ENCODE results near the gene UNC13B. TPM values are rescaled to one million over a fixed set of nuclear protein-coding genes. Genes with fewer than 3 reads are reported as not detected.

UNC13B gene
- total and polyA plus RNA-seq, 2 of the 8 experiments (the other 6 are each of a cell fraction or from before 2014, with no cell fraction given), result 23.1 to 51.7 TPM

DNA sequence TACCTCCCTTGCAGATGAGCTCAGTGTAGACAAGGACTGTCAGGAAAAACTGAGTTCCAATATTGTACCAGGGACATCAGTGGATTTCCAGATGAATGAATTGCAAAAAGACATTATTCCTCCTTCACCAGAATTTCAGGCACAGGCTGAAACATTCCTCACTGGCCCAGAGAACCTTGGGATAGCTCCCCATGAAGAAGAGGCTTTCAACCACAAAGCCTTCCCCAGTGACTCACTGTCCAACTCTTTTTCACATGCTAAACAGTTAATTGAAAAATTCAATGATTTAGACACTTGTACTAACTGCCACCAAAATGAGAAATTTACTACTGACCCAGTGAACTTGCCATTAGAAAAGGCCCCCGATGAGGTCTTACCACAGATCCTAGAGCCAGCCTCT is 144.5 kb downstream of the UNC13B start:
- ChIA-PET POLR2A (ENCODE audit: partially characterized antibody) (no interaction called here), CTCF (ENCODE audit: partially characterized antibody) (no interaction called here)
- H3K23me2 ChIP-seq (ENCODE audit: low read depth, low read length), result no peaks in the 10 kb centered on the region
- no peak overlapping the region for H3K56ac ChIP-seq (replicated peaks; ENCODE audit: insufficient read length, low read depth, low read length)
- no peak overlapping the region for H3K23ac ChIP-seq (ENCODE audit: insufficient read length)
- no peaks in the 10 kb centered on the region for H3K27me3 ChIP-seq (replicated peaks in 1 of 4; ENCODE audit: control insufficient read depth in 3 of 4, extremely low read depth in 1 of 4, insufficient read depth in 3 of 4, low read length in 3 of 4)
- no peak overlapping the region for H3K14ac ChIP-seq (ENCODE audit: insufficient read length)
- H2BK15ac ChIP-seq (ENCODE audit: low read length), result no peak overlapping the region
- no peak overlapping the region for H3K4me3 ChIP-seq (ENCODE audit: extremely low read depth in 1 of 4, insufficient read depth in 2 of 4, low read depth in 3 of 4, low read length in 4 of 4)
- H2BK20ac ChIP-seq (ENCODE audit: low read length), result no peak overlapping the region
- H2BK5ac ChIP-seq (ENCODE audit: low read depth, low read length), result no peak overlapping the region
- no peak overlapping the region for H4K8ac ChIP-seq (ENCODE audit: extremely low read depth, insufficient read depth, low read length)
- H3K79me1 ChIP-seq (ENCODE audit: low read depth, low read length), result no peaks in the 10 kb centered on the region
- no peak overlapping the region for H4K5ac ChIP-seq (ENCODE audit: insufficient read length, low read depth, low read length)
- H2AK5ac ChIP-seq (ENCODE audit: low read depth, low read length), result no peak overlapping the region
- H2BK12ac ChIP-seq (ENCODE audit: low read depth, low read length), result no peak overlapping the region
- no peak overlapping the region for H3K27ac ChIP-seq (ENCODE audit: low read depth, low read length)
- no peak overlapping the region for H2AFZ ChIP-seq (ENCODE audit: low read length)
- peaks cover 0 to 7% (median 0%) of the 10 kb centered on the region in 4 experiments; a peak in 1 of 8 replicates for H3K36me3 ChIP-seq (ENCODE audit: control insufficient read depth in 2 of 4, insufficient read depth in 4 of 4, low read length in 3 of 4)
- H2BK120ac ChIP-seq (replicated peaks; ENCODE audit: low read depth, low read length), result no peak overlapping the region
- no peaks in the 10 kb centered on the region for H3K4me1 ChIP-seq (replicated peaks in 1 of 4; ENCODE audit: control insufficient read depth in 3 of 4, insufficient read depth in 4 of 4, low read length in 3 of 4)
- H3K9ac ChIP-seq (replicated peaks in 1 of 4; ENCODE audit: extremely low read depth in 1 of 4, low read depth in 3 of 4, low read length in 3 of 4), result no peak overlapping the region
- TF ChIP-seq EGR1 (IDR thresholded peaks at IDR 0.05; ENCODE audit: borderline replicate concordance, low read depth, low read length), result no peak
- H3K4me2 ChIP-seq (ENCODE audit: insufficient read depth in 1 of 2, low read depth in 2 of 2, low read length in 2 of 2), result no peak overlapping the region
- H3K9me3 ChIP-seq (ENCODE audit: insufficient read depth in 2 of 2, low read depth in 1 of 2, low read length in 1 of 2), result no peaks in the 10 kb centered on the region
- no peaks in the 10 kb centered on the region for H4K20me1 ChIP-seq (replicated peaks in 1 of 2; ENCODE audit: control insufficient read depth in 1 of 2, insufficient read depth in 2 of 2, low read length in 2 of 2)
- WGBS, 2 experiments (ENCODE audit: extremely low coverage in 1 of 2, insufficient coverage in 1 of 2, insufficient read length in 1 of 2, insufficient replicate concordance in 2 of 2, low coverage in 1 of 2, low lambda C conversion rate in 2 of 2, missing lambda C conversion rate in 1 of 2), result 86% methylated on average over 1 of the region's 1 CpG; no CpG with 5 or more reads in 1 of the 2 experiments
- no peaks in the 10 kb centered on the region for H3K79me2 ChIP-seq (ENCODE audit: control insufficient read depth in 1 of 2, insufficient read depth in 2 of 2, low read length in 2 of 2)
- no peak overlapping the region for H3K4ac ChIP-seq (replicated peaks; ENCODE audit: insufficient read length, low read depth, low read length)
- no peak for DNase-seq (ENCODE audit: low read depth in 1 of 2, low spot score in 2 of 2)
- no peak for FAIRE-seq
- no peak overlapping the region for H3K18ac ChIP-seq (ENCODE audit: extremely low read depth, low read length)
- H4K91ac ChIP-seq (replicated peaks; ENCODE audit: insufficient read length, low read length), result no peak overlapping the region
